KMS-11 (cell line): ENCODE results near the gene NGF.

Experiments used
- H2AFZ ChIP-seq: fragments of 200-600 bp; sonication (generic); 2 replicates; pipeline ENCODE4 v1.6.1; 2016; ENCODE audit warnings: antibody characterized with exemption, mixed run types, low read depth
- H3K27ac ChIP-seq: fragments of 200-600 bp; sonication (generic); 2 replicates; pipeline ENCODE4 v1.6.1; 2016; ENCODE audit warnings: mild to moderate bottlenecking, mixed run types
- H3K27me3 ChIP-seq: fragments of 200-600 bp; sonication (generic); 2 replicates; pipeline ENCODE4 v1.6.1; 2017; ENCODE audit warnings: mild to moderate bottlenecking, low read depth, mixed run types, moderate library complexity; ENCODE audit not compliant: insufficient read depth
- H3K36me3 ChIP-seq: fragments of 200-600 bp; sonication (generic); 2 replicates; pipeline ENCODE4 v1.6.1; 2017; ENCODE audit warnings: mild to moderate bottlenecking, mixed run types; ENCODE audit not compliant: insufficient read depth
- H3K4me1 ChIP-seq: fragments of 200-600 bp; sonication (generic); 2 replicates; pipeline ENCODE4 v1.6.1; 2016; ENCODE audit warnings: mild to moderate bottlenecking, low read depth, mixed run types; ENCODE audit not compliant: poor library complexity, severe bottlenecking
- H3K4me2 ChIP-seq: fragments of 200-600 bp; sonication (generic); 2 replicates; pipeline ENCODE4 v1.7.0; 2016; ENCODE audit warnings: mild to moderate bottlenecking, mixed run types
- H3K4me3 ChIP-seq: fragments of 200-600 bp; sonication (generic); IDR thresholded peaks from 2 replicates; pipeline ENCODE4 v1.6.1; 2017; ENCODE audit warnings: low read depth, low read length, mixed read lengths; ENCODE audit not compliant: insufficient read depth
- H3K79me2 ChIP-seq: fragments of 200-600 bp; sonication (generic); 2 replicates; pipeline ENCODE4 v1.6.1; 2016; ENCODE audit warnings: low read depth, mixed run types; ENCODE audit not compliant: insufficient read depth
- H3K9ac ChIP-seq: fragments of 200-600 bp; sonication (generic); 2 replicates; pipeline ENCODE4 v1.6.1; 2016; ENCODE audit warnings: mild to moderate bottlenecking, mixed run types
- H4K20me1 ChIP-seq: fragments of 200-600 bp; sonication (generic); 2 replicates; pipeline ENCODE4 v1.6.1; 2016; ENCODE audit warnings: mild to moderate bottlenecking, mixed run types; ENCODE audit not compliant: insufficient read depth
- TF ChIP-seq, protein P1 (sequence below): fragments of 200-600 bp; sonication (generic); conservative IDR thresholded peaks from 2 replicates; pipeline ENCODE4 v1.6.1; 2017; ENCODE audit warnings: low read depth, mild to moderate bottlenecking, antibody characterized with exemption, low read length, moderate library complexity, mixed read lengths

Gene NGF

DNA sequence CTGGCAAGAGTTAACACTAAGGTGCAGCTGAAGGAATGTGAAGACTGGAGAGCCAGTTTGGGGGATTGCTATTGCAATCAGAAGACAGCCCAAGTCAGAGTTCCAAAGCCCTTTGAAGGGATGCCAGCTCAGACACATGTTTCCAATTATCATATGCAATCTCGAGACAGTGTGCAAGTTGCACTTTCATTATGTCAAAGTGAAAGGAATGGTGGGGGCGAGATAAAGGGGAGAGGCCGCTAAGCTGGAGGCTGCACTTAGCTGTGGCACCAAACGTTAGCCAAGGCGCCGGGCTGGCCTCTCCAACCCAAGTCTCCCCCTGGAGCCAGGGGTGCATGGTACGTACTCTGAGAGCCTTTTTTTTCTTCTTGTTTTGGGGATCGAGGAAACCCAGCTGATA lies 58.0 kb downstream of the NGF start:
- Histone ChIP-seq H3K27ac (no peak overlapping the region), H3K79me2 (no peaks in the 10 kb centered on the region), H3K9ac (no peak overlapping the region), H2AFZ (no peak overlapping the region), H4K20me1 (no peaks in the 10 kb centered on the region), H3K4me1 (no peaks in the 10 kb centered on the region), H3K27me3 (no peaks in the 10 kb centered on the region), H3K4me2 (no peak overlapping the region), H3K36me3 (no peaks in the 10 kb centered on the region), H3K4me3 (no peak overlapping the region)
- TF ChIP-seq, protein P1, sequence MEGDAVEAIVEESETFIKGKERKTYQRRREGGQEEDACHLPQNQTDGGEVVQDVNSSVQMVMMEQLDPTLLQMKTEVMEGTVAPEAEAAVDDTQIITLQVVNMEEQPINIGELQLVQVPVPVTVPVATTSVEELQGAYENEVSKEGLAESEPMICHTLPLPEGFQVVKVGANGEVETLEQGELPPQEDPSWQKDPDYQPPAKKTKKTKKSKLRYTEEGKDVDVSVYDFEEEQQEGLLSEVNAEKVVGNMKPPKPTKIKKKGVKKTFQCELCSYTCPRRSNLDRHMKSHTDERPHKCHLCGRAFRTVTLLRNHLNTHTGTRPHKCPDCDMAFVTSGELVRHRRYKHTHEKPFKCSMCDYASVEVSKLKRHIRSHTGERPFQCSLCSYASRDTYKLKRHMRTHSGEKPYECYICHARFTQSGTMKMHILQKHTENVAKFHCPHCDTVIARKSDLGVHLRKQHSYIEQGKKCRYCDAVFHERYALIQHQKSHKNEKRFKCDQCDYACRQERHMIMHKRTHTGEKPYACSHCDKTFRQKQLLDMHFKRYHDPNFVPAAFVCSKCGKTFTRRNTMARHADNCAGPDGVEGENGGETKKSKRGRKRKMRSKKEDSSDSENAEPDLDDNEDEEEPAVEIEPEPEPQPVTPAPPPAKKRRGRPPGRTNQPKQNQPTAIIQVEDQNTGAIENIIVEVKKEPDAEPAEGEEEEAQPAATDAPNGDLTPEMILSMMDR: no peak

DNA sequence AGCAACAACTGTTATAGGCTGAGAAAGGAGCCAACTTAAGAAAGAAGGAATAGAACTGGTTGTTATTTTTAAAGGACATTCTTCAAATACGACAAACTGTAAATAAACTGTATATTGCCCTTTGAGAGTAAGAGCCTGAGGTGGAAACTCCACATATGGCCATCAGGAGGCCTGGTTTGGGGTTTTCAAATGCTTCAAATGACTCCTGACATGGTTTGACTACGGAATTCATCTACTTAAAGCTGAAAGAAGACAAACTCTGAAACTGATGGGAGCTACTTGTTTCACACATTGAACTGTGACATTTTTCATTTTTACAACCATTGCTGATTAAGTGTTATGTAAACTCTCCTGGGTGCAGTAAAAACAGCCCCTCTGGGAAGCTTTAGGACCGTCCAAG lies 59.8 kb downstream of the NGF start:
- Histone ChIP-seq H2AFZ (no peak overlapping the region), H3K27ac (no peak overlapping the region), H3K36me3 (no peaks in the 10 kb centered on the region), H3K4me3 (no peak overlapping the region), H4K20me1 (no peaks in the 10 kb centered on the region), H3K4me2 (no peak overlapping the region), H3K4me1 (no peaks in the 10 kb centered on the region), H3K27me3 (no peaks in the 10 kb centered on the region), H3K79me2 (no peaks in the 10 kb centered on the region), H3K9ac (no peak overlapping the region)
- TF ChIP-seq, protein P1: no peak

DNA sequence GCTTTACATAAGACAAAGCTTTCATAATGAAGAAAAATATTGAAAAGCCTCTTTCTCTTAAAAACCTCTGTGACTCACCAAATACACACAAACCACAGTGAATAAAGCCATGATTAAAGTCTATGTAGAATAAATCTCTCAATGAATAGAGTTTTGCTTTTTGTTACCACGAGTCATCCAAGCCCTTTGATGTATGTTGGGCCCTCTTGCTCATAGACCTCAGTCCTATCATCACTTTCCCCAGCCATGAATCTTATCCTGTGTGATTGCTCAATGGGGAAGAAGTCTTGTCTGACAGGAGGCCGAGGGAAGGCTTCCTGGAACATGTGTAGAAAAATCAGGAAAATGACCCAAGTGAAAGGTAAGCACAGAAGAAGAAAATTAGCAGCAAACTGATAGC lies 60.8 kb downstream of the NGF start:
- Histone ChIP-seq H2AFZ (no peak overlapping the region), H3K4me2 (no peak overlapping the region), H3K27me3 (no peaks in the 10 kb centered on the region), H3K27ac (no peak overlapping the region), H3K4me1 (no peaks in the 10 kb centered on the region), H3K4me3 (no peak overlapping the region), H4K20me1 (no peaks in the 10 kb centered on the region), H3K36me3 (no peaks in the 10 kb centered on the region), H3K9ac (no peak overlapping the region), H3K79me2 (no peaks in the 10 kb centered on the region)
- TF ChIP-seq, protein P1: no peak

DNA sequence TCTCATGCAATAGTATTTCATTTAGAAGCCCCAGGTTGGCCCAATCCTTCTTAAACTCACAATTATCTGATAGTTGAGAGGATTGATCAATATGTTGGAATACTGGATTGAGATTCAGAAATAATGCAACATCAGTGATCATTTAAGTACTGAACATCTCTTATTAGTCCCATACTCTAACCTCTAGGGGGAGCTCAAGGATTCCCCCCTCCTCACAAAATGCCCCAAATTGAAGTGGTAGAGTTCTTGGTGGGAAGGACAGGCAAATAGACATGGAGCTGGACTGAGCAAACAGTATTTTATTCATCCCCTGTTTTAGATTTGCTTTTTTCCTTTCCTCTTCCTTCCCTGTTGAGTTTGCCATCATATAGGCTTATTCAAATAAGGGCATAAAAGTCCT lies 62.8 kb downstream of the NGF start:
- H2AFZ ChIP-seq: no peak overlapping the region
- H3K4me3 ChIP-seq: no peak overlapping the region
- H4K20me1 ChIP-seq: no peaks in the 10 kb centered on the region
- no peak overlapping the region for H3K27ac ChIP-seq
- no peaks in the 10 kb centered on the region for H3K27me3 ChIP-seq
- no peak overlapping the region for H3K9ac ChIP-seq
- no peaks in the 10 kb centered on the region for H3K79me2 ChIP-seq
- TF ChIP-seq, protein P1: peak; percentile 67
- H3K4me2 ChIP-seq: no peak overlapping the region
- H3K36me3 ChIP-seq: no peaks in the 10 kb centered on the region
- no peaks in the 10 kb centered on the region for H3K4me1 ChIP-seq

DNA sequence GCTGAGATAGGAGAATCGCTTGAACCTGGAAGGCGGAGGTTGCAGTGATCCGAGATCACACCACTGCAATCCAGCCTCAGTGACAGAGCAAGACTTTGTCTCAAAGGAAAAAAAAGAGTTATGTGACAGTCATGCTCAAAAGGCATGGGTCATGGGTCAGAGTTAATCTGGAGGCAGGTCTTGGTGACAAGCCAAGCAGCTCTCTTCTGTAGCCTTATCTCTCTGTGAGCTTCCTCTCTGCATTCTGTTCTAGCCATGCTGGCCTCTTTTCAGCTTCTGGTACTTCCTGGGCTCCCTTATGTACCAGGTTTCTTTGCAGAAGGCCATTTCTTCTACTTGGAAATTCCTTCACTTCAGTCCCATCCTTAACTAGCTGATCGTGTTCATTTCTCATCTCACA lies 63.6 kb downstream of the NGF start:
- Histone ChIP-seq H3K9ac (no peak overlapping the region), H3K79me2 (no peaks in the 10 kb centered on the region), H3K4me2 (no peak overlapping the region), H3K4me1 (no peaks in the 10 kb centered on the region), H3K4me3 (no peak overlapping the region), H3K36me3 (no peaks in the 10 kb centered on the region), H3K27me3 (no peaks in the 10 kb centered on the region), H3K27ac (no peak overlapping the region), H2AFZ (no peak overlapping the region), H4K20me1 (no peaks in the 10 kb centered on the region)
- TF ChIP-seq, protein P1: no peak
